ENCODE measurements around the gene PEF1.

The PEF1 gene, protein sequence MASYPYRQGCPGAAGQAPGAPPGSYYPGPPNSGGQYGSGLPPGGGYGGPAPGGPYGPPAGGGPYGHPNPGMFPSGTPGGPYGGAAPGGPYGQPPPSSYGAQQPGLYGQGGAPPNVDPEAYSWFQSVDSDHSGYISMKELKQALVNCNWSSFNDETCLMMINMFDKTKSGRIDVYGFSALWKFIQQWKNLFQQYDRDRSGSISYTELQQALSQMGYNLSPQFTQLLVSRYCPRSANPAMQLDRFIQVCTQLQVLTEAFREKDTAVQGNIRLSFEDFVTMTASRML

DNA sequence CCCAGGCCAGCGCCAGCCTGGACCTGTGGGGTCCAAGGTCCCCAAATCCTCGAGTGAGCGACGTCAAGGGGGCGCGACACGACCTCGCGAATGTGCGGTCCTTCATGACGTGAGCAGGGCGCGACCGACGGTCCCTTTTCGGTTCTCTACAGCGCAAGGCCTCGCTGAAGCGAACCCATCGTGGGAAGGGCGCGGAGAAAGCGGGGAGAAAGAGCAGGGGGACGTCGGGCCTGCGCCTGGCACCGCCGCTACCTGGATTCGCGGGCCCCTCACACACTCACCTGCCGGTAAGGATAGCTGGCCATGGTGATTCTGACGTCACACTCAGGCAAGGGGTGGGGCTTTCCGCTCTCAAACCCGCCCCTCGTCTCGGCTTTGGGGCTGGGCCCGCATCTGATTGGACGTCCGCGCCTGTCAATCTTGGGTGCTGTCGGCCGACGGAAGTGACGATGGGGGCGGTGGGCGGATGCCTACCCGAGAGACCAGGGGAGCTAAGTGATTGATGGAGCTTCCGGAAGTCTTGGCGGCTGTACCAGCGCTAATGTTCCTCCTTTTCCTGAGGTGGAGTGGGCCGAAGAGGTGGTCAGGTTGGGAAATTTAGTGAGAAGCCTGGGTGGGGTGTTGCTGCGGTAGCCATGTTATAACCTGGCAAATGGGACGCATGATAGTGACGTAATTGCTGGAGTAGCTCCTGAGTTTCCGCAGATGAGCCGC lies at the start of gene PEF1:
Gene PEF1 (minus strand): TSS at position 317 of the 714 bp plus-strand sequence. CDS start 12 bp downstream, at position 305.
- H3K27me3 Mint-ChIP-seq = no peaks in the 10 kb centered on the region
- ATAC-seq (peak; percentile 94), DNase-seq (peak; percentile 98 to 99)
- peak within 1 kb of the TSS; percentile 100 for H3K27ac Mint-ChIP-seq
- peaks cover 20% of the 10 kb centered on the region for H3K4me1 Mint-ChIP-seq
- H3K4me3 Mint-ChIP-seq = peak within 1 kb of the TSS; percentile 97 to 98
- no peaks in the 10 kb centered on the region for H3K9me3 Mint-ChIP-seq

DNA sequence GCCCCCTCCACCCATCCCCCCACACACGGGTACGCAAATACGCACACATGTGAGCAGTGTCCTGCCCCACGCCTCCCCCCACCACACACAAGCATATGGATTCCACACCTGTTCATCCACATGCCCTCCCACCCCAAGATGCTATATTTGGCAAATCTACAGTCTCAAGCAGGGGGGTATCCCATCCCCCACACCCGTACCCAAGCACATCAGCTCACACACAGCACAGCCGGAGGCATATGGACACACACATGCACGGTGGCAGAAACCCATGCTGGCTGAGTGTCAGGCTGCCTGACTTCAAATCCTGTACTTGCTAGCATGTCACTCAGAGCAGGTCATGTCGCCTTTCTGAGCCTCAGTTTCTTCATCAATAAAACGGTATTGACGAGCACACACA lies 48.6 kb upstream of the PEF1 start:
- Mint-ChIP-seq H3K27ac (no peak overlapping the region), H3K4me1 (no peaks in the 10 kb centered on the region), H3K9me3 (no peaks in the 10 kb centered on the region), H3K4me3 (no peak overlapping the region), H3K27me3 (no peaks in the 10 kb centered on the region)
- ATAC-seq = no peak
- DNase-seq = no peak

DNA sequence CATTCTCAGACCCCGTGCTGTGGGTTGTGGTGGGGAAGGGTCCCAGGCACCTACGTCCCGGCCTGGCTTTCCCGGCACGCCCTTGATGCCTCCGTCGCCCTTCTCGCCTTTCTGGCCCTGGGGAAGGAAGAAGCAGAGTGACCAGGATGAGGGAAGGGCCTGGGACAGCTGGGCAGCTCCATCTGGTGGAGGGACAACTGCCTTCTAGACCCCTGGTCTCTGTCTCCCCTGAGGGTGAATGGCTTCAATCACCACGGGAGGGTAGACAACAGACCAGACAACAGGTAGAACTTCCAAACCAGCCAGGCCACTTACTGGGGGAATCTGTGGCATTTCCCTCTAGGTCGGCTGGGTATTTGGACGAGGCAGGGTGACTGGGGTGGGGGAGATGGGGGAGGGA lies 47.3 kb upstream of the PEF1 start:
- no peaks in the 10 kb centered on the region for H3K4me1 Mint-ChIP-seq
- H3K4me3 Mint-ChIP-seq = no peak overlapping the region
- H3K9me3 Mint-ChIP-seq = no peaks in the 10 kb centered on the region
- ATAC-seq (no peak), DNase-seq (no peak)
- H3K27me3 Mint-ChIP-seq = no peaks in the 10 kb centered on the region
- H3K27ac Mint-ChIP-seq = no peak overlapping the region

DNA sequence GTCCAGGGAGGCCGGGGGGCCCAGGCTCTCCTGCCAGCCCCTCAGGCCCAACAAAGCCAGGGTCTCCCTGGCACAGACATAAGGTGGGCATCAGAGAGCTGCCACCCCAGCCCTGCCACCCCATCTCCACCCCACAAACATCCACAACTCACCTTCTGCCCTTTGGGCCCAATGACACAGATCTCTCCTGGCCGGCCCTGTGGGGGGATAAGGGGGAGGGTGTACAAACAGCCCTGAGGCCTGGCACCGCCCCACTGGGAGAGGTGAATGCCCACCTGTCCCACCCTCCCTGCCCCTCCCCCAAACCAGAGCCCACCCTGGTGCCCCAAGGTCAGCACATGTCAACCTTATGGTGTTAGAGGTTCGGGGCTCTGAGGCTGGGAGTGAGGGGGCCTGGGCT lies 46.8 kb upstream of the PEF1 start:
- Mint-ChIP-seq H3K4me3 (no peak overlapping the region), H3K27ac (no peak overlapping the region), H3K27me3 (peaks cover under 1% of the 10 kb centered on the region), H3K4me1 (no peaks in the 10 kb centered on the region), H3K9me3 (no peaks in the 10 kb centered on the region)
- DNase-seq (no peak), ATAC-seq (peak; percentile 26)

DNA sequence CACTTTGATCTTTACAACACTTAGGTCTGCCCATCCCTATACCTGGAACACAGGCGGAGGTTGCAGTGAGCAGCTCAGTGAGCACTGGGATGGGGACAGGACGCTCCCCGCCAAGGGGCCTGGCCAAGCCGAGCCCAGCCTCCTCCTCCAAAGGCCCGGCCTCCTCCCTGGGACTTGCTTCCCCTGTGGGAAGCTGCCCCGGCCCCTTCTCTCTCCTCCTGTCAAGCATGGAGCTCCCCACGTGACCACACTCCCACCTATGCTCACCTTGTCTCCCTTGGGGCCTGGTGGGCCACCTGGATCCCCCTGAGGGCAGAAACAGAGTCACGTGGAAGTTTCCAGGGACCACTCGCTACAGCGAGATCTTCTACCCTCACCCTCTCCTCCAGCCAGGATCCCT lies 46.2 kb upstream of the PEF1 start:
- DNase-seq (no peak), ATAC-seq (no peak)
- Mint-ChIP-seq H3K4me3 (no peak overlapping the region), H3K4me1 (no peaks in the 10 kb centered on the region), H3K27me3 (peaks cover 6% of the 10 kb centered on the region), H3K27ac (peak overlapping the region in 1 of 2 donors; percentile 34), H3K9me3 (no peaks in the 10 kb centered on the region)

DNA sequence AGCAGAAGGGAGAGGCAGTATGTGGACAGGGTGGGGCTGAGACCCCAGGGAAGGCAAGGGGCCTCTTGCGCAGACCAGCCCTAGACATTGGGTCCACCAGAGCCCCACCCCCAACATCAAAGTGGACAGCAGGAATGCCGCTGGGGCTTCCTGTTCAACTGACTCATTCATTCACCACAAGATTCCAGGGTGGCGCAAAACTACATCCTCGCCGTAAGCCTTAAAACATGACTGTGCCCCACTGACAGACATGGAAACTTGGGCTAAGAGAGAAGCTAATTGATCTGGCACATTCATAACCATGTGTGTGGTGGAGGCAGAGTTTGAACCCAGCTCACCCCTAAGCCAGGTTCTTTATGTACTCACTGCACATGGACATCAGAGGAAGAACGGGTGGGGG lies 45.2 kb upstream of the PEF1 start:
- no peak overlapping the region for H3K4me3 Mint-ChIP-seq
- H3K9me3 Mint-ChIP-seq = no peaks in the 10 kb centered on the region
- H3K4me1 Mint-ChIP-seq = no peaks in the 10 kb centered on the region
- no peak overlapping the region for H3K27ac Mint-ChIP-seq
- DNase-seq = no peak
- peaks cover 16% of the 10 kb centered on the region for H3K27me3 Mint-ChIP-seq
- no peak for ATAC-seq

DNA sequence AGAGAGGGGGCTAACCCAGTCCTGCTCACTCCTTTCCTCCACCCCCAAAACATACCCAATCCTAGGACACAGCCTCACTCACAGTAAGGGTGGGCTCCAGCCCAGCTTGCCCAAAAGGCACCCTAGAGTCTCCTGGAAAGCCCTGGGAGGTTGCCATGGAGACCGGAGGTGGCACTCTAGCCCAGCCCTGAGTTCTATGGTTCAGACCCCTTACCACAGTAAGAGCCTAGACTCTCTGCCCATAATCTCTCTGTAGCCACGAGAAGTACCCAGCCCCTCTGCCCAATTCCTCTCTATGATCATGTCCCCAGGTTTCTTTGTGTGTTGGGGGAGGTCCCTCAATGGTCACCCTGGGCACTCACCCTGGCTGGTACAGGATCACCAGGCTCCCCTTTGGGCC lies 44.7 kb upstream of the PEF1 start:
- no peak overlapping the region for H3K27ac Mint-ChIP-seq
- no peaks in the 10 kb centered on the region for H3K9me3 Mint-ChIP-seq
- ATAC-seq (no peak), DNase-seq (no peak)
- H3K4me1 Mint-ChIP-seq = no peaks in the 10 kb centered on the region
- no peak overlapping the region for H3K4me3 Mint-ChIP-seq
- peaks cover 16% of the 10 kb centered on the region for H3K27me3 Mint-ChIP-seq

DNA sequence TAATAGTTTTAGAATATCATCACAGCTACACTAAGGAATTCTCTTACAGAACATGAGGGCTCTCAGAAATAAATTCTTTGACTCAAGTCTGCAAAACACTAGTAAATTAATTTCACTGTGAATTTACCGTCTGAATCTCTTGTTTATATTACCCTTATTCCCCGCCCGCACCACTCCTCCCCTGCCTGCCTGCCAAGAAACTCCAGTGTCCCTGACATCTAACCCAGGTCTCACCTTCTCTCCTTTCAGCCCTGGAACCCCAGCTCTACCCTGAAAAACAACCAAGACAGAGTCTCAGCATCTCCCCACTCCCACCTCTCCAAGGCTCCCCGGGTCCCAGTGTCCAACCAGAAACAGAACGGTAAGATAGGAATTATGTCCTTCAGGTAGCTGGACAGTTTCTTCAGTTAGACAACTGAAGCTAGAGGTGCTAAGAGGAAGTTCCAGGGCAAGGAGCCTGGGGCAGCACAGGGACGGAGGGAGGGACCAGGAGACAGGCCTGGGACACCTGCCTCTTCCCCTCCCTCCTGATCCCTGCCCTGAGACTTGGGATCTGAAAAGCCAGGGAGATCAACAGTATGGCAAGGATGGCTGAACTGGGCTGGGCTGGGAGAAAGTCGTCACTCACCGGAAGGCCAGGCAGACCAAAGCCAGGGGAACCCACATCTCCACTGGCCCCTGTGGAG lies 43.7 kb upstream of the PEF1 start:
- no peak overlapping the region for H3K27ac Mint-ChIP-seq
- peaks cover 24% of the 10 kb centered on the region for H3K27me3 Mint-ChIP-seq
- H3K4me1 Mint-ChIP-seq = no peaks in the 10 kb centered on the region
- ATAC-seq = no peak
- no peaks in the 10 kb centered on the region for H3K9me3 Mint-ChIP-seq
- no peak overlapping the region for H3K4me3 Mint-ChIP-seq
- no peak for DNase-seq

DNA sequence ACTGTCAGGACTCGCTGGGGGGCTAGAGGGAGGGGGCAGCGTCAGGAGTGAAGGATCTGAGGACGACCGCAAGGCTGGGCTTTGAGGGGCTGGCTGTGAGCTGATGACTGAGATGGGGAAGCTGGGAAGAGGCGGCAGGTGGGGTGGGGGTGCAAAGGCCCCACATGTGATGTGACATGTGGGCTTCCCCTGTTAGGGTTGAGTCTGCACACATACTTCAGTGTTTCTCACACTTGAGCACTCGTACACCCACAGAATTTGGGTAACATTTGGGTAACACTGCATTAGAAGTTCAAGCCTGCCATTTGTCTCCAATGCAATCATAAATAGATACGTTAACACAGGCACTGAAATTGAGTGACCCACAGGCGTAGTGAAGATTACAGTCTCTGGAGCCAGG lies 42.9 kb upstream of the PEF1 start:
- DNase-seq (no peak), ATAC-seq (no peak)
- H3K4me3 Mint-ChIP-seq = no peak overlapping the region
- H3K27me3 Mint-ChIP-seq = peaks cover 25% of the 10 kb centered on the region
- no peaks in the 10 kb centered on the region for H3K4me1 Mint-ChIP-seq
- H3K27ac Mint-ChIP-seq = no peak overlapping the region
- H3K9me3 Mint-ChIP-seq = no peaks in the 10 kb centered on the region

DNA sequence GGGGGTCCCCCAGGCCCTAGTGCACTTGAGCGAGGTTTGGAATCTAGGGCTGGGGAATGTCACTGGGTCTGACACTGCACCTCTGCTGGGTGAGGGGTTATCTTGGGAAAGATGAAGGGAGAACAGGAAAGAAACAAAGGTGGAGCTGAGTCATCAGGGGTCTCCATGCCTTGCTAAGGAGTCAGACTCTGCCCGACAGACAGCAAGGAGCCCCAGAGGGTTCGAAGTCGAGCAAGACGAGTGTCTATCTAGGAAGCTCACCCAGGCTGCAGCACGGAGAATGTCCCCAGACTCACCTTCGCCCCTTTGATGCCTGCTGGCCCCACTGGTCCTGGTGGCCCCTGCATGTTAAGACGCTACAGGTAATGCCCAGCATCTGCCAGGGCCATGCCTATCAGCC lies 41.1 kb upstream of the PEF1 start:
- Mint-ChIP-seq H3K27me3 (peaks cover 25% of the 10 kb centered on the region), H3K27ac (no peak overlapping the region), H3K4me3 (no peak overlapping the region), H3K4me1 (no peaks in the 10 kb centered on the region), H3K9me3 (no peaks in the 10 kb centered on the region)
- ATAC-seq = no peak
- DNase-seq = no peak

DNA sequence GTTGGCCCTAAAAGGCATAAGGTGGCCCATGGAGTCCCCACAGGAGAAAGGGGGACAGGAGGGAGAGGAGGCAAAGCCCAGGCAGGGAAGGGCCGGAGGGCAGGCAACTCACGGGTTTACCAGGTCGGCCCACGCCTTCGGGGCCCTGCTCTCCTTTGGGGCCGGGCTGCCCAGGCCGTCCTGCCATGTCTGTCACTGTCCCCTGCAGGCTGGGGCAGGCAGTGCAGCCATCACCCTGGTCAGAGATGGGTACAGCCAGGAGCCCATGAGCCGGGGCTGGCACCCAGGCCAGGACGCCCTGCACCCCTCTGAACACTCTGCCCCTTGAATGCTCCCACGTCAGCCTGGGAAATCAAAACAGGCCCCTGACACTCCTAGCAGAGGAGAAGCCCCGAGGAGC lies 39.3 kb upstream of the PEF1 start:
- Mint-ChIP-seq H3K4me1 (no peaks in the 10 kb centered on the region), H3K9me3 (no peaks in the 10 kb centered on the region), H3K27me3 (peaks cover 25% of the 10 kb centered on the region), H3K4me3 (no peak overlapping the region), H3K27ac (peak overlapping the region in 1 of 2 donors; percentile 94)
- no peak for DNase-seq
- peak; percentile 64 for ATAC-seq

DNA sequence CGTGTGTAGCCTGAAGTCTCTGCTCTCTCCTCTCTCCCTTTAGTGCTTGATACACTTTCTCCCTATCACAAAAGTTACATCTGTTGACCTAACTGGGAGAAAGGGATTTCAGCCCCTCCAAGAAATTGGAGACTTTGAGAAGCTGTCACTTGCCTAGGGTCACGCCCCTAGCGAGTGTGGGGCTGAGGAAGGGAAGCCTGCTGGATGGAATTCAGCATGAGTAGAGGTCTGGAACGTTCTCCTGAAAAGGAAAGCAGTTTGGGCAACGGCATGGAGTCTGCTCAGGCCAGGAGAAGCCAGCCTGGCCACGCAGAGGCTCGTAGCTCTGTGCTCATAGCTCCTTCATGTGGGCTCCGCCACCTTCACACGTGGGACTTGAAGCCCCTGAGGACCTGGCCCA lies 36.7 kb upstream of the PEF1 start:
- Mint-ChIP-seq H3K4me1 (no peaks in the 10 kb centered on the region), H3K27ac (no peak overlapping the region), H3K9me3 (no peaks in the 10 kb centered on the region), H3K4me3 (no peak overlapping the region), H3K27me3 (peaks cover 24% of the 10 kb centered on the region)
- ATAC-seq (no peak), DNase-seq (no peak)

DNA sequence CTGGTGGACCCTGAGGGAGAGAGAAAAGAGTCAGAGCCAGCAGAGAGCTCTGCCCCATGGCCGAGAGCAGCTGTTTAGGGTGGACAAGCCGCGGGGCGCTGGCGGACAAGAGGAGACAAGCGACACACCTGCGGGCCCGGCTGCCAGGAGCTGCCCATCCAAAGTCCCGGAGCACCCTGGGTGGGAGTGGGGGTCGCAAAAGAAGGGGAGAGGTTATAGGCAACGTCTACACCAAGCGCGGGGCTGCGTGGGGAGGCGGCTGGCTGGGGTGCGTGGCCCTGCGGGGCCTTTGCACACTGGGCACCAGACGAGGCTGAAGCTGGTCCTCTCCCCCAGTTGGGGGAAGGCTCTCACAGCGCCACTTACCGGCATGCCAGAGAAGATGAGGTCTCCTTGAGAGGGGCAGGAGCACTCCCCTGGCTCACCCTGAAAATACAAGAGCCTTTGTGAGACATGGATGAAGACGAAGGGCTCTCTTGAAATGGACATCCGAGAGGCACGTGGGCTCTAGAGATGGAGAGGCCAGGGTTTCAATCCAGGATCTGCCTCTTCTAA lies 35.1 kb upstream of the PEF1 start:
- H3K27me3 Mint-ChIP-seq = peaks cover 9% of the 10 kb centered on the region
- H3K9me3 Mint-ChIP-seq = no peaks in the 10 kb centered on the region
- no peak overlapping the region for H3K27ac Mint-ChIP-seq
- no peaks in the 10 kb centered on the region for H3K4me1 Mint-ChIP-seq
- DNase-seq = no peak
- ATAC-seq = no peak
- no peak overlapping the region for H3K4me3 Mint-ChIP-seq

DNA sequence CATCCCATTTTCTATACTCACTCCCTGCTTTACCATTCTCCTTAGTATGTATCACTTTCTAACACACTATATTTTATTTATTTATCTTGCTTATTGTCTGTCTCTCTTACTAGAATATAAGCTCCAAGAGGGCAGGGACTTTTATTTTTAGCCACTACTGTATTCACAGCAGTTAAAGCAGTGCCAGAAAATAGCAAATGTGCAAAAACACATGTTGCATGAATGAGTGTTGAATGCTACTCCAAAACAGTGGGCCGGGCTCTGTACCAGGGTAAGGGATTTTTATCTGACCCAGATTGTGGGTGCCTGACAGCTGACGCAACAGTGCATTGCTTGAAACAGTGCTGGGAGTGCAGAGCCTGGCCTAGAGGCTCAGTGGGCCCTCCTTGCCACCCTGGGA lies 34.4 kb upstream of the PEF1 start:
- H3K4me3 Mint-ChIP-seq = no peak overlapping the region
- ATAC-seq (no peak), DNase-seq (no peak)
- peaks cover 8% of the 10 kb centered on the region for H3K27me3 Mint-ChIP-seq
- H3K4me1 Mint-ChIP-seq = no peaks in the 10 kb centered on the region
- H3K27ac Mint-ChIP-seq = no peak overlapping the region
- no peaks in the 10 kb centered on the region for H3K9me3 Mint-ChIP-seq

DNA sequence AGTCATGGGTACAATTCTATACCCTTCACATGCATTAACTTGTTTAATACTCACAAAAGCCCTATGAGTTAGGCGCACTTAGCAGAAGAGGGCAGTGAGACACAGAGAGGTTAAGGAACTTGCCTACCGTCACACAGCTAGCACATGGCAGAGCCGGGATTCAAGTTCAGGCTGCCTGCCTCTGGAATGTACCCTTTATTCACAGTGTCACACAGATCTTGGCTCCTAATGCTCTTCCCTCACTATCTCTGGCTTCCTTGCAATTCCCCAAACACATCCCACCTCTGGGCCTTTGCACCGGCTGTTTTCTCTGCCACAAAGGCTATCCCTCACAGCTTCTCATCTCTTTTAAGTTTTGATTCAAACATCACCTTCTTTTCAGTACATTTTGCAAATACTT lies 34.0 kb upstream of the PEF1 start:
- H3K4me1 Mint-ChIP-seq = no peaks in the 10 kb centered on the region
- H3K9me3 Mint-ChIP-seq = no peaks in the 10 kb centered on the region
- peaks cover 4% of the 10 kb centered on the region for H3K27me3 Mint-ChIP-seq
- no peak for DNase-seq
- H3K27ac Mint-ChIP-seq = no peak overlapping the region
- H3K4me3 Mint-ChIP-seq = no peak overlapping the region
- ATAC-seq = no peak

DNA sequence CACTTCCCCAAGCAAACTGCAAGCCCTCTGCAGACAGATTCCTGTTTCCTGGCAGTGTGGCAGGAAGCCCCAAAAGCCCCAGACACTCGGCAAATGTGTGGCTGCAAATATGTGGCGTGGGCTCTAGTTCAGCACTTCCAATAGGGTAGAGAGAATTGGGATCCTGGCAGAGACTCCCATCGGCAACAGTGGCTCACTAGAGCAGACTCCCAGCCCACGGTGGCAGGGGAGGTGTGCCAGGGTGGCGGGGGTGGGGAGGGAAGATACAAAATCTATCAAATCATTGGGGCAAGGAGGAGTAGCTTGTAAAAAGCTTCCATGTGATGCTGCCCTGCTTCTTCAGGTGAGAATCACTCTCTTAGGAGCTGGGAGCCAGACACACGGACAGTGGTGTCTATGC lies 33.3 kb upstream of the PEF1 start:
- H3K27ac Mint-ChIP-seq = no peak overlapping the region
- H3K4me1 Mint-ChIP-seq = no peaks in the 10 kb centered on the region
- no peaks in the 10 kb centered on the region for H3K9me3 Mint-ChIP-seq
- H3K27me3 Mint-ChIP-seq = no peaks in the 10 kb centered on the region
- ATAC-seq (no peak), DNase-seq (no peak)
- H3K4me3 Mint-ChIP-seq = no peak overlapping the region

Data from stimulated activated naive CD8-positive, alpha-beta T cell treated with anti-CD3 and anti-CD28 coated beads, Interleukin-15, amount 100 ng/mL, for 72 hours (primary cell).